ENCODE data around the gene GALNT2. TPM values are rescaled to one million over a fixed set of nuclear protein-coding genes. Genes with fewer than 3 reads are reported as not detected.
A peak's percentile ranks its signal among the peaks of the same experiment; 100 is the strongest.

Gene GALNT2
- polyA plus RNA-seq, 10 donors = 59.2 to 77.0 (median 69.3) TPM

DNA sequence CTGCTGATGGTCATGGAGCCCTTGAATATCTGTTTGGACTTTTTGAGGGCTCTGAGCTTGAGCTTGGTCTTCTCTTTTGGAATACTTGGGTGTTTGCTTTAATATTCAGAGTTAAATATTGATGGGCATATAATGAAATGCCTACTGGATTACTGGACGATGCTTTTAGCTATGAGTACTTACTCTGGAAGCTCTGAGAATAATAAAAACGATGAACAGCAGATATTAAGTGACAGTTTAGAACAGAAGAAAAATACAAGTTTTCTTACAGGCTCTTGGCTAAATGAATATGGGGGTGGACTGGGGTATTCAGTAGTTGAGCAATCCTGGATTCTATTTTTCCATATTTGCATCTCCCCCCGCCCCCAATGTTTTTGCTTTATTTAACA is 20.7 kb downstream of the GALNT2 start:
- no peak for DNase-seq

DNA sequence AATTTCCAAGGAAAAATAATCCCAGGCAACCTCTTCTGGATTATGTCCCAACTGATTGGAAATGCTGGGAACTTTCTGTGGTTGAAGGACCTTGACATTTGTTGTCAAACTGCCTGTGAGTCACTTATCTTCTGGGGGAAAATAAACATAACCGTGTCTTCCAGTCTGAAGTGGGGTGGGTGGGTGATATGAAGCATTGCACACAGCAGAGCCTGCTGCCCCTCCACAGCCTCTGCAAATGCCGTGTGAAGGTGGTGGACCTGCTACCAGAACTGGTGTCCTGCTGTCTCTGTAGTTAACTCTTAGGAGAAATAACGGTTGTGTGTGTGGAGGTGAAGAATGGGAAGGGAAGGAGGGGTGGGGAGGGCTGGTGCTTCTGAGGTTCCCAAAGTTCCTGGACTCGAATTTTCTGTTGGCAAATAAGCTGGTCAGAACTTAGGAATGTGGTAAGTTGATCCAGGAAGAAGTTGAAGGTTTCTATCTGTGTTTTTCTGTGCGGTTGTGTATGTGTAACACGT is 23.2 kb downstream of the GALNT2 start:
- DNase-seq = no peak

DNA sequence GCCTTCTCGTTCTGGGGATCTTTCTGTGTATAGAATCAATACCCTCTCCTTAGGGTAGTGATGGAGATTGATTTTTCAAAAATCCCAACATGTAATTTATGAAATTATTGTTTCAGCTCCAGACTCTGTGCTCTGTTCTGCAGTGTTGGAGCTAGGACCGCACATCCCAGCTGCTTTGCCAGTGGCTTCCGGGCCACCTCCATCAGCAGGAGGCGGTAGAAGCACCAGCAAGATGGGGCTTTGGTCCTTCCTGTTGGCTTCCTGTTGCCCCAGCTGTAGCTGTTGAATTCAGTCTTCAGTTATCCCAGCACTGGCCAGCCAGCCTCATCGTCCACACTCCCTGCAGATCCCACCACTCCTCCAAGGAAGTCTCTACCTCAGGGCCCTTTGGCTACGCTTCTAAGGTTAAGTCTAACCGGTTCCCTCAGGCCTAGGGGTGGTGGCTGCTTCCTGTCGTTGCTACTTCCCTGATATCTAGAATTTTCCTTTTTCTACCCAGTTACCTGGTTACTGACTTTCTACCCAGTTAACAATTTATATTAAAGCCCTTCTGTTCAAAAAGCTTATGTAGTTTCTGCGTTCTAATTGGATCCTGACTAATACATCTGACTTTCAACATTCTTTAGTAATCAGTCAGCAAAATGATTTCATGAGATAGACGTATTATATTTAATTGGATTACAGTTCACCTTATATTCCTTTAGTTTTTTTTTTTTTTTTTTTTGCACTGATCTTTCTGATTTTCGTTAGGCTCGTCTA is 24.6 kb downstream of the GALNT2 start:
- DNase-seq = no peak

DNA sequence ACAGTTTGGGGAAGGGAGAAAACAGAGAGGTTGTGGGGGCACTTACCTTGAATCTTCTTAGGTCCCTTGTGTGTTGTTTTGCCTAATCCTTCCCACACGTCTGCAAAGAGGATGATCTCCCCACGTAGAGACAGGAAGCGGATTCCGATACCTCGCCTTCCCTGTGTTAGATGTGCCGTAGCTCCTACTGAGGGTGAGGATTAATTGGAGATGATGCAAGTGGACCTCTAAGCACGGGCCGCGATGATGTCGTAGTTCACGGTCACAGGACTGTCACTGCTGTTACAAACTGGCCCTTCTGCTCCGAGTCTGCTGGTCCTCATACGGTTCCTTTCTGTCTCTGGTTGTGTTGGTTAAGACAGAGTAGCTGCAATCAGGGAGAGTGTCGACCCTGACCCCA is 27.7 kb downstream of the GALNT2 start:
- DNase-seq = no peak

DNA sequence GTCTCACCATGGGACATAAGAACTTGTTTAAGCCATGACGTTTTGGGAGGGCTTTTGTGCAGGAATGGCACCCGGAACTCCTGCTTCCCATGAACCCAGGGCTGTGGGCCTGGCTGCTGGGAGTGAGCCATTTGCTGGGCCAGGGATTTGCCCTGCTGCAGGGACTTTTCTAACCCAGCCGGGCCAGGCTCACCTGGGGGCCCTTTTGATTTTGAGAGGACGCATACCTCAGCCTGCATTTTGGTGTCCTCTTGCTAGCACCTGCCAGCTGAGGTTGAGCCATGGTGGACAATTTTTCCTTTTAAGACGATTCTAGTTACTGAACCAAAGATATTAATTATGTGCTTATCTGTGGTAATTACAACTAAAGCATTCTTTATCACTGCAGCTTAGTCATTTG is 28.9 kb downstream of the GALNT2 start:
- no peak for DNase-seq

DNA sequence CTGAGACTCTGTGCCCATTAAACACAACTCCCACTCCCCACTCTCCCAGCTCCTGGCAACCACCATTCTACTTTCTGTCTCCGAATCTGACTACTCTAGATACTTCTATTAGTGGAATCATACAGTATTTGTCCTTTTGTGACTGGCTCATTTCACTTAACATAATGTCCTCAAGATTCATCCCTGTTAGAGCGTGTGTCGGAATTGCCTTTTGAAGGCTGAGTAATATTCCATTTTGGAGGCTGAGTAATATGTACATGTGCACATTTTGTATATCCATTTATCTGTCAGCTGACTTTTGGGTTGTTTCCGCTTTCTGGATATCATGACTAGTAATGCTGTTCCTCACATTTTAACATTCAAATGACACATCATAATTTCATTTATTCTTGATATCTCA is 30.3 kb downstream of the GALNT2 start:
- no peak for DNase-seq

DNA sequence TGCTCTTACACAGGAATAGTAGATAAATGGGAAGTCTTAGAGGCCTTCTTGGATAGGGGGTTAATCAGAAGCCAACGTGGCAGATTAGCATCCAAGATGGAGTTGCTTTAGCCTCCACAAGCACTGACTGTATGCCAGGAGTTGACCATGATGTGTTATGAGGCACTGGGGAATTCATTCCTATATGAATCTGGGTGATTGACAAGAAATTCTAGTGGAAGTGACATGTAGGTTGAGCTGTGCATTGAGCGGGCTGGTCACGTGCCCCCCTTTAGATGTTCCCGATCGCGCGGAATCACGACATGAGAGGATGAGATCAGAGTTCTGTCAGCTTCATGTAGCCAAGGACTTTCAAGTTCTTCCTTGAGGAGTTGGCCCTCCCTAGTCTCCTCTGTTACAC is 31.7 kb downstream of the GALNT2 start:
- DNase-seq = no peak

DNA sequence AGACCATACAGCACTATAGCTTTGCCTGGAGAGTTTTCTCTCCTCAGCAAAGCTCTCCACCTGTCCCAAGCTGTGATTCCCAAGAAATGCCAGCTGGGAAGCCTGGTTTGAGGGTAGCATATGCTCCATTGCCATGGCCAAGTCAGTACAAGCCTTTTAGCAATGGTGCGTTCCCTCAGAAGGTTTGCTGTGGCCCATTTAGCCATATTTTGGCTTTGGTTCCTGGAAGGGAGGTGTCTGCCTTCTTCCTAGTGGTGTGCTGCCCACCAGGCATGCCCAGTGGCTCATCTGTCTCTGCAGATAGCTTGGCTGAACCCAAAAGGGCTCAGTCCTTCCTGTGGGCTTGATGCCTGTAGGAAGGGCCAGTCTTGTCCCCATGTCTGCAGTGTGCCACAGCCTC is 32.4 kb downstream of the GALNT2 start:
- DNase-seq = no peak

DNA sequence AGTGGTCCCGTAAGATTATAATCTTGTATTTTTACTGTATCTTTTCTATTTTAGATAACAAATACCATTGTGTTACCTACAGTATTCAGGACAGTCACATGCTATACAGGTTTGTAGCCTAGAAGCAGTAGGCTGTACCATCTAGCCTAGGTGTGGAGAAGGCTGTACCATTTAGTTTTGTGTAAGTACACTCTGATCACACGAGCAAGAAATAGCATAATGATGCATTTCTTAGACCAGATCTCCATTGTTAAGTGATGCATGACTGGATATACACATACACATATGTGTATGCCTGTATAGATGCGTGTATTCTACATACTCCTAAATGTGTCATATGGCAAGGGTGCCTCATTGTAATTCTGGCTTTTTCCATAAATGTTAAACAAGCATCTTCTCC is 33.9 kb downstream of the GALNT2 start:
- no peak for DNase-seq

DNA sequence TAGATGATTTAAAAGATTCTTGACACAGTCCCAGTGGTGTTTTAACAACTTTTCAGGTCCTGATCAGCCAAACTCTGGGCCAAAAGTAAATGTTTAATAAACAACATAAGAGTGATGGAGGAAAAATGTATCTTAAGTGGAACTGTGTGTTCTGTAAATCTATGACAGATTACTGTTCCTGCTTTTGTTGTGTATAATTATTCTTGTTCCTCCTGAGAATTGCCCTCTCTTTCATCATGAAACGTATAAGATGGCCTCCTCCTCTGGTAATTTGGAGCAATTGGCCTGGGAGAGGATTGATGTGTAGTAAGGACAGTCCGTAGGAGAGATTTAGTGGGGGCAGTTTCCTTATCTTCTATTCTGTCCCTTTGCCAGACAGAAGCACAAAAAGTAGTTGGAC is 34.5 kb downstream of the GALNT2 start:
- DNase-seq = no peak

DNA sequence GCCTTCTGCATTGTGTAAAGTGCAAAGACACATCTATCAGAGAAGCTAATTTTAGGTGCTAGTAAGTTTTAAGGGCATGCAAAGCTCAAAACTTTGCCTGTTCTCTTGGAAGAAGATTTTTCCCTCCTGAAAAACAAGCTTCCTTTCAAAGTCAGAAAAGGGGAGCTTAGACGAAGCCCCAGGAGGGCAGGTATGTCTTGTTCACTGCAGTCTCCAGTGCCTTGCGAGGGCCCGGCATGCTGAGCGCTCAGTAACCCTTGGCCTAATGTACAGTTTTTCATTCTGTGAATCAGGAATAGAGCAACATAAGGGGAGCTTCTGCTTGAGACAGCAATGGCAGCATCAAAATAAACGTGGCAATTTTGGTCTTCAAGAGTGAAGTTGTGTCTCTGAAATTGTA is 35.0 kb downstream of the GALNT2 start:
- DNase-seq = no peak

DNA sequence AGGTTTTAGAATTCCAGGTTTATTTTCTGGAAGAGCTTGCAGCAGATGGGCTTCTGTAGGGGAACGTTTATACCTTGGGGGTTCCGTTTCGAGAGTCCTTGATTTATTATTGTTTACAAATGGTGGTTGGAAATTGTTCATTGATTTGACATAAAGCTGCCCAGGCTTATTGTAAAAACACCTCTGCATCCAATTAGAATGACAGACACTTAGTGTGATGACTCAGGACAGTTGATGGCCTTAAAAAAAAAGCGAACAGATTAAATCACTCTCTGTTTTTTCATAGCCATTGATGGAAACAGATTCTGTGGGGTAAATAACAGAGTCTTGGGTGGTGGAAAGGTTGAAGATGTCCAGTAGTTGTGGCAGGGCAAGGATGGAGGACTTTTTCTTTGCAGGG is 35.4 kb downstream of the GALNT2 start:
- no peak for DNase-seq

DNA sequence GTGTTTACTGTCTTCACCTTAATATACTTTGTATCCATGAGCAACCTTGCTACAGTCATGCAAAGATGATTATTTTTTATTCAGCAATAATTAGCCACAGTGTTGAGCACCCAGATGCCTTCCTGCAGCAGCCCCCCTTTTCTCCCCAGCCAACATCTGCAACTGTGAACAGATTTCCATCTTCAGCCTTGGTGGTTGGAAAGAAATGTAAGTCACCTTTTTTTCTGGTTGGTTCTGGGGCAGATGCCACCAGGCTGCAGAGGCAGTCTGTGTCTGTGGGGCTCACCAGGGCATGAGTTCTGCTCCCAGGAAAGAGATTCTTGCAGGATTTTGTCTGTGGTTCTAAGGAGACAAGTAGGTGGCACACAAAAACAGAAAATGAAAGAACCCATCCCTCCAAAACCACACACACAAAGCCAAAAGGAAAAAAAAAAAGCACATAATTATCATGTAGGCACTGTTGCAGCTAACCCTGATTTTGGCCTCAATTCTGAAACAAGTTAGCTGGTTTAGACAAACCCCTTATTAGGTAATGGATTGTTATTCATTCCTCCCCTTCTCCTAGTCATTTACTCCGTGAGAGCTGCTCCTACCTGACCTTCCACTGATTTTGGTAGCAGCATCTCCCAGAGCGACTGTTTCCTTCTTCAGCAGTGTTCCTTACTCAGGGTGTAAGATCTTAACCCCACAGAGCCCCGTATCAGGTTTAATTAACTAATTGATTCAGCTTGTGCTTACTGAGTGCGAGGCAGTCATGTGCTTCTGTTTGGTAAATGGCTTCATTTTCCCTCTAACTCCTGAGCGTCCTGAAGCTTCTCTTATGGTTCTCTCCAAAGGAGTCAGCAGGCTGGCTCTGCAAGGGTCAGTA is 36.5 kb downstream of the GALNT2 start:
- DNase-seq = no peak

DNA sequence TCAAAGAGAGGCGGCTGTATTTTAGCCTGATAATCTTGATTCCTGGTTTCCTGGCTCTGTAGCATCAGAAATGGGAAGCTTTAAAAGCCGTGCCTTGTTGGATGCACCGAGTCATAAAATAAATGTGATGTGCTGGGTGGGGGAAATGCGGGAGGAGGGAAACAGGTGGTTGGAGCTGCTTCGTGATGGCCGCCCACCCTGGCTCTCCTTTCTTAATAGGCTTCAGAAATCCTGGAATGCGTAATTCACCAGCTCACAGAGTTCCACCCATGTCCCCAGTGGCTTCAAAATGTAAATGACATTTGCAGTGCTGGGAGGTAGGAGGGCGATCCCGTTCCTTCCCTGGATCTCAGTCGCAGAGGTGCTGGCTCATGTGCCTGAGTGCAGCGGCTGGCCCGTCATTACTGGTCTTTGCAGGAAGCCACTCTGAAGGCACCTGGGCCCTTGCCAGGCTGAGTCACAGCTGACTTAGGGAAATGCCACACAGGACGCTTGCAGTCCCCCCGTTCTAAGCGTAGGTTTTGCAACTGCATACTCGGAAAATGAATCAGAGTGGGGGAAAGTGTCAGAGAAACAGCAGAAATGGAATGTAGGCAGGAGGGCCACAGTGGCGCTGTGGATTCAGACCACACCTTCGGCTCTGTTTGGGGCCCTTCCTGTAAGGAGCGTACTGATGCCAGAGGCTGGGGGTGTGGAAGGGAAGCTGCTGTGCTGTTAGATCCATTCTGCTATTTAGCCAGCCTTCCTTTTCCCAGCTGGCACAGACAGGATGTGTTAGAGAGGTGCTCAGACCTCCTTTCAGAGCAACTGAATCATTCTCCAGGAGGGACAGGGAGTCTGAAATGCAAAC is 37.6 kb downstream of the GALNT2 start:
- DNase-seq = peak; percentile 75 to 98 (median 83)

DNA sequence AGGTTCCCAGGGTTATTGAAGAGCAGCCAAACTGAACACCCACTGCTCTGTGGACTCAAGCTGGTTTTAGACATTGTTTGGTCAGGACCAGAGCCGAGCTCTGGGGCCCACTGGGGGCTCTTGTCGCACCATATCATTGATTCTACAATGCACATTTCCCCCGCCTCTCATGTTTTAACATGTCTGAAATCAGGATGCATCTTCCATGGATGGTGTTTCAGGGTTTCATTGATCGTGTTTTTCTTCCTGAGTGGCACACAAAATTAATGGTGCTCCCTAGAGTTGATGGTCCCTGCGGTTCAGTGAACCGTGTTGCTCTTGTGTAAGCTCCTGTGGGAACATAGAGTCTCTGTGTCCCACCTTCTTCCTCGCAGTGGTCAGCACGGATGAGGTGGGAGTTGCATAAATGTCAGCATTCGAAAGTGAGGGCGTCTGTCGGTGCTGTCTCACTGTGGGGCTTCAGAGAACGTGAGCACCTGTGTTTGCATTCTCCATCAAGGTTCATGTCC is 38.3 kb downstream of the GALNT2 start:
- no peak for DNase-seq

DNA sequence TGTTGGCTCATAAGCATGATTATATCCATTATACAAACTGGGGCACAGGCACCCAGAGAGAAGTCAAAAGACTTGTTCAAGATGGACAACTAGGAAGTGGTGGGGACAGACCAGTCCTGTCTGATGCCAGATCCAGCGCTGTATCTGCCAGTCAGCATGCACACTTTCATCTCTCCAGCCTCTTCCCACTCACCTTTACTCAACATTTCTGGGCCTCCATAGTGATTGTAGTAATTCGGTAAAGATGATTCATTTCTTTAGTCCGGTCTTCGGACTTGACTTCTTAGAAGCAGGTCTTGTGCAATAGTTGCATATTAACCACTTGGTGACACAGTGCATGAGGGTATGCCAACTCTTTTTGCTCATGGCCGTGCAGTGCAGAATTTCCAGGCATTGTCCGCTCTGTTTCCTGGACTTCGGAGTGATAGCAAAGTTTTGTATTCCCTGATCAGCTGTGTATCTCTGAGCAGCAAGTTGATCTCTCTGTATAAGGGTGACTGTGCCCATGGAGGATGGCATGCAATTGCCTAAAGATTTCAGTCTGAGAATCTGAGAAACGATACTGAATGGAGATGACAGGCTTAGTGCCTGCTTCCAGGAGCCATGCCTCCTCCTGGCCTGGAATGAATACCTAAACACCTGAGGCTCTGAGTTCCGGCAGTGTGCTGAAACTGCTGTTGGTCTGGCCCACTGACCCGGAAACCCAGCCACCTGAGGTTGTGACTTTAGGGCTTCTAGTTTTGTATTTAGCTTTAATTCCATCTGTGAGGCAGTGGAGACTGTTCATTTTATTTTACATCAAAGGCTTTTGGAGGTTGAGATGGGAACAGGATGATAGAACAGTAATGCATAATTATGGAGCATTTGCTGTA is 39.0 kb downstream of the GALNT2 start:
- no peak for DNase-seq

DNA sequence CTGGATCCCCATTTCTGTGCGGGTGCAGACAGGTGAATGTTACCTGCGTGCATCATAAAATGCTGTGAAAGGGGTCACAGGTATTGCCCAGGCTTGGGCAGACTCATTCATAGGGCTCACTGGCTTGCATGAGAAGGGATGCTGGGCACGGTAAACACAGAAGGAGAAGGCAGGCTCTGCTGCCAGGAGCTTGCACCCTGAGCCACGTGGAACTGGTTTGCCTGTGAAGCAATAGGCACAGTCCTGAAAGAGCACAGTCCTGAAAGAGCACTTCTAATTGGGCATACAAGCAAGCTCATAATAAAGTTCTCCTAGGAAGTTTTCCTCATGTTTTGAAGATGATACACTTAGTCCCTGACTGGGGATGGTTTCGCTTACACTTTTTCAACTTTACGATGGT is 40.9 kb downstream of the GALNT2 start:
- DNase-seq = no peak

DNA sequence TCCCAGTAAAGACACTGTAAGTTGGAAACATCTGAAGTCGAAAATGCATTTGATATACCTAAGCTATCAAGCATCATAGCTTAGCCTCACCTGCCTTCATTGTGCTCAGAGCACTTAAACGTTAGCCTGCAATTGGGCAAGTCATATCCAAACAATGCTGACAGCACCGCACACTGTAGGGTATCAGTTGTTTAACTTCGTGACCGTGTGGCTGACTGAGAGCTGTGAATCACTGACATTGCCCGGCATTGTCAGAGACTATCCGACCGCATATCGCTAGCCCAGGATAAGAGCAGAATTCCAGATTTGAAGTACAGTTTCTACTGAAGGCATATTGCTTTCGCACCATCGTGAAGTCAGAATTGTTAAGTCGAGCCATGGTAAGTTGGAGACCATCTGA is 41.5 kb downstream of the GALNT2 start:
- no peak for DNase-seq

DNA sequence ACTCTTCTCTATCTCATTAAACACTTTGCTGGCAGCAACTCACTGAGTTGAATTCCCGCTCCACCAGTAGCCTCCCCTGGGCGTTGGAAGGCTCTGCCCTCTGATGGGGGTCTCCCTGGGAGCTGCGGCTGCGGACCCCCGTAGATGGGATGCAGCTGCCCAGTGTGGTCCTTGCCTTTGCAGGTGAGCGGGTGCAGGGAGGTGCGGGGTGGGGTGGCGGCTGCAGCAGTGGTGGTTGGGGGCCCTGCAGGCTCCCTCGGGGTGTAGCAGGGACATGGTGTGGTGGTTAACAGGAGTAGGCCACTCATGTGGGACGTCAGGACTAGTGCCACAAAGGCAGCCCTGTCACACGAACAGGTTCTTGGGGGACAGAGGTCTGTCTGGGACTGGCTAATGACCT is 42.0 kb downstream of the GALNT2 start:
- no peak for DNase-seq

DNA sequence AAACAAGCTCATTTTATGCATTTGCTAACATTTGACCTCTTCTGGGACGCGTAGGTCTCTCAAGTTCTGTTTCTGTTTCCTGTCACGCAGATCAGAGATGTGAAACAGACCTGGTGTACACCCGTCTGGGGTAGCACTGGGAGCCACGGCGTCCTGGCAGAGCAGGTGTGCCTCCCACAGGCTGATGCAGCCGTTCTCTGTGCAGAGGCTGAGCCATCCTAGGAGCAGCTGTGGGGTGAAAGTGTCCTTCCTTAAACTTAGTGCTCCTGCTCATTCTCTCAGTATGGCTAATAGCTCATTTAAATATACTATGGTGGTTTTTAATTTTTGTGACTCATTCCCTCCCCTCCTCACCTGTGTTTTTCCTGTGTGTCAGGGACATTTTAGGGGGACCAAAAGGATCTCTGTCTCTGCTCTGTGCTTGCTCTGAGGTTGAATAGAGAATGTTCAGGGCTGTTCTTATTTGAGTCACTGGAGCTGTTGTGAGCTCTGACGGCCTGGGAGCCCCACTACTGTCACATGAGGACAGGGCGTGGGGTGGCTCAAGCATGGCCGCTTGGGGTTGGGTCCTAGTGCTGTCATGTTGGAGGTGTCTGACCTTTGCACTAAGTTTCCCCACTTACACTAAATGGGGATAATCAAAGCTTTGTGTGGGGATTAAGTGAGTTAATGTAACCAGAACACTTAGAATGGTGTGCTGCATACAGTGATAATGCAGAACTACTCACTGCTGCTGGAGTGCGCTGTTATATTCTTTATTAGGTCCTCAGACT is 43.0 kb downstream of the GALNT2 start:
- no peak for DNase-seq
